GM10248 (cell line): ENCODE measurements around the gene SCARB1.
A peak's percentile ranks its signal among the peaks of the same experiment; 100 is the strongest.

Experiments used
- CTCF ChIA-PET: fragments of 300-600 bp; sonication (Branson Sonifier 250); formaldehyde crosslinking; extraction: SDS; loops from one replicate; lab custom pipeline; 2021; ENCODE audit warnings: antibody characterized with exemption; lab: Yijun Ruan, JAX
- POLR2A ChIA-PET: fragments of 350-650 bp; sonication (Branson Sonifier 250); formaldehyde crosslinking; extraction: SDS; loops from one replicate; lab custom pipeline; 2020; ENCODE audit warnings: antibody characterized with exemption; lab: Yijun Ruan, JAX
- DNase-seq: peaks from one replicate; pipeline ENCODE4 v3.0.0; 2012; ENCODE audit errors: extremely low spot score
- CTCF ChIP-seq: IDR thresholded peaks from 2 replicates; pipeline ENCODE4 v1.5.1; 2012; ENCODE audit warnings: mild to moderate bottlenecking, low read depth; ENCODE audit errors: extremely low read depth, missing control alignments, control extremely low read depth

Gene SCARB1

GRCh38 chr12:124862768-124863415 is 772 bp downstream of the SCARB1 start:
- no peak for TF ChIP-seq CTCF
- peak; percentile 53 for DNase-seq
- ChIA-PET POLR2A (interaction anchor here (0.7 to 0.8 kb wide), 2 partner anchors 25 to 48 kb away, joined by 3 to 5 read pairs; no protein-coding TSS in a partner anchor), CTCF (interaction anchor here (0.6 to 1.5 kb wide), 5 partner anchors 10 to 45 kb away, joined by 3 to 10 read pairs (median 3); no protein-coding TSS in a partner anchor)

- POLR2A ChIA-PET = interaction anchor here (0.7 to 1.0 kb wide), 3 partner anchors 24 to 49 kb away, joined by 3 to 5 read pairs (median 3); no protein-coding TSS in a partner anchor
- no peak for DNase-seq
- CTCF ChIA-PET = interaction anchor here (0.6 to 1.5 kb wide), 5 partner anchors 9 to 46 kb away, joined by 3 to 10 read pairs (median 3); no protein-coding TSS in a partner anchor
- TF ChIP-seq CTCF = no peak
Measured at GRCh38 chr12:124861898-124862676, 1.6 kb downstream of the SCARB1 start.

GRCh38 chr12:124861492-124861891 is 2.2 kb downstream of the SCARB1 start:
- TF ChIP-seq CTCF = no peak
- no peak for DNase-seq
- POLR2A ChIA-PET = interaction anchor here (1.0 kb wide), 1 partner anchor 45 kb away, joined by 3 read pairs; no protein-coding TSS in a partner anchor
- CTCF ChIA-PET = interaction anchor here (1.5 kb wide), 1 partner anchor 12 kb away, joined by 7 read pairs; no protein-coding TSS in a partner anchor

GRCh38 chr12:124857921-124858461 is 5.7 kb downstream of the SCARB1 start:
- POLR2A ChIA-PET = no interaction called here
- TF ChIP-seq CTCF = no peak
- no peak for DNase-seq
- CTCF ChIA-PET = interaction anchor here (0.9 to 2.0 kb wide), 3 partner anchors 16 to 49 kb away, joined by 3 to 5 read pairs (median 4); no protein-coding TSS in a partner anchor

- no peak for TF ChIP-seq CTCF
- CTCF ChIA-PET = interaction anchor here (0.9 to 1.1 kb wide), 2 partner anchors 15 to 48 kb away, joined by 3 to 4 read pairs; no protein-coding TSS in a partner anchor
- no peak for DNase-seq
- POLR2A ChIA-PET = no interaction called here
Measured at GRCh38 chr12:124856842-124857178, 6.9 kb downstream of the SCARB1 start.
